ENCODE results near the gene SCN5A. TPM values are rescaled to one million over a fixed set of nuclear protein-coding genes. Genes with fewer than 3 reads are reported as not detected.

The SCN5A gene
- polyA plus RNA-seq, 1 of the 3 experiments (the other 2 are of a cell fraction), result 0.18 TPM

DNA sequence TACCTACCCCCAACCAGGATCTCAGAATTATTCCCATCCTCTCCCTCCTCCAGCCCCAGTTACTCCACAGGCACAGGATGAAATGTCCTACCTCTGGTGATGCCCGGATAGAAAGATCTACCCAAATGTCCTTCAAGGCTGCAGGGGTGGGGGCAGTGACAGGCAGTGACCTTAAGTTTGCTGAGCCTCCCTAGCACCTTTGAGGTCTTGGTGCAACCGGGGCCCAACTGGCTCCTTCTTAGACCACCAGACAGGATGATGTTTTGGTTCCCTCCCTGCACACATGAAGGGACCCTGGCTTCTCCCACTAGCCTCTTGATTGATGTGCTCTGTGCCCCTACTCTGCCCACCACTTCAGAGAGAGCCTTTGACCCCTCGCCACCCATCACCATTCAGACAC is 117.0 kb downstream of the SCN5A start:
- H3K9ac ChIP-seq, result no peak overlapping the region
- no peak overlapping the region for H3K27ac ChIP-seq (ENCODE audit: low read depth in 2 of 2, low read length in 1 of 2)
- no peak for DNase-seq
- H2AFZ ChIP-seq (ENCODE audit: low read depth), result no peak overlapping the region
- H3K9me2 ChIP-seq, result no peaks in the 10 kb centered on the region
- peaks cover 0 to 9% of the 10 kb centered on the region in 2 experiments; a peak in 1 of 4 replicates for H3K4me1 ChIP-seq (ENCODE audit: control insufficient read depth in 1 of 2, insufficient read depth in 2 of 2, low read depth in 1 of 2, low read length in 1 of 2)
- ChIA-PET POLR2A (no interaction called here), CTCF (interaction anchor here (0.7 to 4.3 kb wide), 4 partner anchors 11 to 312 kb away, joined by 3 to 27 read pairs (median 11); no protein-coding TSS in a partner anchor)
- no peaks in the 10 kb centered on the region for H3K9me3 ChIP-seq
- WGBS (ENCODE audit: low lambda C conversion rate), result 86% methylated on average over 3 of the region's 3 CpGs
- no peaks in the 10 kb centered on the region for H3K79me2 ChIP-seq (ENCODE audit: insufficient read depth)
- H3F3A ChIP-seq (replicated peaks; ENCODE audit: insufficient read depth), result no peaks in the 10 kb centered on the region
- H4K20me1 ChIP-seq (ENCODE audit: insufficient read depth), result no peaks in the 10 kb centered on the region
- H3K4me3 ChIP-seq (ENCODE audit: low read depth in 2 of 2, low read length in 1 of 2), result no peak overlapping the region
- no peaks in the 10 kb centered on the region for H3K27me3 ChIP-seq (ENCODE audit: insufficient read depth)
- TF ChIP-seq FOXM1 (IDR thresholded peaks at IDR 0.05; ENCODE audit: low read depth) (no peak), EZH2phosphoT487 (IDR thresholded peaks at IDR 0.05; ENCODE audit: borderline replicate concordance, low read depth) (no peak)
- H3K36me3 ChIP-seq (replicated peaks in 1 of 2; ENCODE audit: control insufficient read depth in 1 of 2, insufficient read depth in 2 of 2, low read length in 1 of 2), result no peaks in the 10 kb centered on the region
- no peak overlapping the region for H3K4me2 ChIP-seq

DNA sequence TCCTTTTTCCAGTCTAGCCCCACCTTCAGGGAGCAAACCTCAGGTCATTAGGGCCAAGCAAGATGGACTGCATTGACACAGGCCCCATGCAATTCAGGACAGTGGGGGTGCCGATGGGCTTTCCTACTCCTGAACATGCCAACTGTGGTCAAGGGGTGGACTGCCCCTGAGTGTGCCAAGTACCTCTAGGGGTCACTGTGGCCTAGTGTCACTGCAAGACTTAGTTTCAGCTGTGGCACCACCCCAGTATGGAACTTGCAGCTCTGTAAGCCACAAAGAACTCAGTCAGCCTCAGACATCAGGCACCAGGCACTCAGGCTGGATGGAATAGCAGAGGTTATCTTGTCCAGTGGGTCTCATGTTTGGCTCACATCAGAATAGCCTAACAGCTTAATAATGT is 121.0 kb downstream of the SCN5A start:
- ChIA-PET CTCF (interaction anchor here (0.6 to 4.3 kb wide), 17 partner anchors 8 to 315 kb away, joined by 3 to 27 read pairs (median 4); partner anchors contain the start of gene SCN5A), POLR2A (no interaction called here)
- no peak overlapping the region for H3K4me3 ChIP-seq (ENCODE audit: low read depth in 2 of 2, low read length in 1 of 2)
- no peaks in the 10 kb centered on the region for H3K79me2 ChIP-seq (ENCODE audit: insufficient read depth)
- no peak overlapping the region for H2AFZ ChIP-seq (ENCODE audit: low read depth)
- peaks cover 16 to 19% of the 10 kb centered on the region in 2 experiments for H3K36me3 ChIP-seq (replicated peaks in 1 of 2; ENCODE audit: control insufficient read depth in 1 of 2, insufficient read depth in 2 of 2, low read length in 1 of 2)
- H3F3A ChIP-seq (replicated peaks; ENCODE audit: insufficient read depth), result no peaks in the 10 kb centered on the region
- H3K9ac ChIP-seq, result no peak overlapping the region
- DNase-seq, result peak; percentile 60
- WGBS (ENCODE audit: low lambda C conversion rate), result 100% methylated on average over 1 of the region's 1 CpG
- no peaks in the 10 kb centered on the region for H4K20me1 ChIP-seq (ENCODE audit: insufficient read depth)
- H3K27me3 ChIP-seq (ENCODE audit: insufficient read depth), result no peaks in the 10 kb centered on the region
- peaks cover 2 to 4% of the 10 kb centered on the region in 2 experiments; a peak in 1 of 4 replicates for H3K4me1 ChIP-seq (ENCODE audit: control insufficient read depth in 1 of 2, insufficient read depth in 2 of 2, low read depth in 1 of 2, low read length in 1 of 2)
- H3K9me3 ChIP-seq, result no peaks in the 10 kb centered on the region
- H3K9me2 ChIP-seq, result no peaks in the 10 kb centered on the region
- H3K27ac ChIP-seq (ENCODE audit: low read depth in 2 of 2, low read length in 1 of 2), result no peak overlapping the region
- no peak overlapping the region for H3K4me2 ChIP-seq
- TF ChIP-seq FOXJ3 (CRISPR knock-in tag; IDR thresholded peaks at IDR 0.05), result no peak
- TF ChIP-seq SIN3A (IDR thresholded peaks at IDR 0.05; ENCODE audit: borderline replicate concordance, low read depth, low read length), result no peak
- no peak for TF ChIP-seq RFX5 (IDR thresholded peaks at IDR 0.05; ENCODE audit: low read length)
- TF ChIP-seq MXI1 (IDR thresholded peaks at IDR 0.05; ENCODE audit: low read depth, low read length), result no peak
- no peak for TF ChIP-seq FOSL2 (IDR thresholded peaks at IDR 0.05; ENCODE audit: borderline replicate concordance, low read depth)
- peak; percentile 40; the same call in 1 of the 2 replicates for TF ChIP-seq SMC3 (IDR thresholded peaks at IDR 0.05; ENCODE audit: low read depth, low read length)
- no peak for TF ChIP-seq RCOR1 (IDR thresholded peaks at IDR 0.05; ENCODE audit: low read length)
- peak; percentile 66 for TF ChIP-seq RAD21 (IDR thresholded peaks at IDR 0.05; ENCODE audit: low read length)

DNA sequence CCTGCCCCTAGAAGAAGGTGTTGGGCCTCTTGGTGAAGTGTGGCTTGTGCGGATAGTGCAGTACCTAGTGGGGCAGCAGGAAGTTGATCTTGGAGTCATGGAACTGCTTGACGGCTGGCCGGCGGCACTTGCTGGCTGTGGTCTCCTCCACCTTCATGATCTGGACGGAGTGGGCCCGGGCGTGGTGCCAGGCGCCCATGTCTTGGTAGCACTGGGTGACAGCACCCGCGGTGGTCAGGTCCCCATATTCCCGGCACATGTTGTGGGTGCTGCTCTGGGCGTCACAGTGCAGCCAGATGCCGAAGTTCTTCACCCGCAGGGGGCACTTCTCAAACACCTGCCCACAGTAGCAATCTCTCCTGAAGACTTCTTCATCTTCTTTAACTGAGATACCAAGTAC is 122.7 kb downstream of the SCN5A start:
- WGBS (ENCODE audit: low lambda C conversion rate), result 100% methylated on average over 6 of the region's 14 CpGs
- TF ChIP-seq MXI1 (IDR thresholded peaks at IDR 0.05; ENCODE audit: low read depth, low read length), result no peak
- TF ChIP-seq, protein P1, sequence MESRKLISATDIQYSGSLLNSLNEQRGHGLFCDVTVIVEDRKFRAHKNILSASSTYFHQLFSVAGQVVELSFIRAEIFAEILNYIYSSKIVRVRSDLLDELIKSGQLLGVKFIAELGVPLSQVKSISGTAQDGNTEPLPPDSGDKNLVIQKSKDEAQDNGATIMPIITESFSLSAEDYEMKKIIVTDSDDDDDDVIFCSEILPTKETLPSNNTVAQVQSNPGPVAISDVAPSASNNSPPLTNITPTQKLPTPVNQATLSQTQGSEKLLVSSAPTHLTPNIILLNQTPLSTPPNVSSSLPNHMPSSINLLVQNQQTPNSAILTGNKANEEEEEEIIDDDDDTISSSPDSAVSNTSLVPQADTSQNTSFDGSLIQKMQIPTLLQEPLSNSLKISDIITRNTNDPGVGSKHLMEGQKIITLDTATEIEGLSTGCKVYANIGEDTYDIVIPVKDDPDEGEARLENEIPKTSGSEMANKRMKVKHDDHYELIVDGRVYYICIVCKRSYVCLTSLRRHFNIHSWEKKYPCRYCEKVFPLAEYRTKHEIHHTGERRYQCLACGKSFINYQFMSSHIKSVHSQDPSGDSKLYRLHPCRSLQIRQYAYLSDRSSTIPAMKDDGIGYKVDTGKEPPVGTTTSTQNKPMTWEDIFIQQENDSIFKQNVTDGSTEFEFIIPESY (IDR thresholded peaks at IDR 0.05; ENCODE audit: borderline replicate concordance, low read depth), result no peak
- no peak for TF ChIP-seq GABPA (IDR thresholded peaks at IDR 0.05; ENCODE audit: low read depth)
- TF ChIP-seq, protein P2, sequence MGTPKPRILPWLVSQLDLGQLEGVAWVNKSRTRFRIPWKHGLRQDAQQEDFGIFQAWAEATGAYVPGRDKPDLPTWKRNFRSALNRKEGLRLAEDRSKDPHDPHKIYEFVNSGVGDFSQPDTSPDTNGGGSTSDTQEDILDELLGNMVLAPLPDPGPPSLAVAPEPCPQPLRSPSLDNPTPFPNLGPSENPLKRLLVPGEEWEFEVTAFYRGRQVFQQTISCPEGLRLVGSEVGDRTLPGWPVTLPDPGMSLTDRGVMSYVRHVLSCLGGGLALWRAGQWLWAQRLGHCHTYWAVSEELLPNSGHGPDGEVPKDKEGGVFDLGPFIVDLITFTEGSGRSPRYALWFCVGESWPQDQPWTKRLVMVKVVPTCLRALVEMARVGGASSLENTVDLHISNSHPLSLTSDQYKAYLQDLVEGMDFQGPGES (IDR thresholded peaks at IDR 0.05; ENCODE audit: low read depth, low read length), result no peak
- TF ChIP-seq, protein P3, sequence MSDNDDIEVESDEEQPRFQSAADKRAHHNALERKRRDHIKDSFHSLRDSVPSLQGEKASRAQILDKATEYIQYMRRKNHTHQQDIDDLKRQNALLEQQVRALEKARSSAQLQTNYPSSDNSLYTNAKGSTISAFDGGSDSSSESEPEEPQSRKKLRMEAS (IDR thresholded peaks at IDR 0.05; ENCODE audit: low read depth), result no peak
- TF ChIP-seq MEF2A (IDR thresholded peaks at IDR 0.05; ENCODE audit: borderline replicate concordance, low read depth), result no peak
- no peak for TF ChIP-seq TCF12 (IDR thresholded peaks at IDR 0.05)
- TF ChIP-seq TAF1 (IDR thresholded peaks at IDR 0.05; ENCODE audit: borderline replicate concordance, low read depth, low read length), result no peak
- TF ChIP-seq FOXJ3 (CRISPR knock-in tag; IDR thresholded peaks at IDR 0.05), result no peak
- no peak for TF ChIP-seq CHD2 (IDR thresholded peaks at IDR 0.05; ENCODE audit: low read length, partially characterized antibody)
- TF ChIP-seq GATA2 (CRISPR knock-in tag; IDR thresholded peaks at IDR 0.05), result no peak
- no peak for TF ChIP-seq SMC3 (IDR thresholded peaks at IDR 0.05; ENCODE audit: low read depth, low read length)

More for the DNA sequence above, 122.7 kb downstream of the SCN5A start:
- Histone ChIP-seq H3K9me2 (no peaks in the 10 kb centered on the region), H2AFZ (ENCODE audit: low read depth) (no peak overlapping the region), H3K79me2 (ENCODE audit: insufficient read depth) (no peaks in the 10 kb centered on the region), H3K4me2 (no peak overlapping the region), H3K27ac (ENCODE audit: low read depth in 2 of 2, low read length in 1 of 2) (no peak overlapping the region), H3K27me3 (ENCODE audit: insufficient read depth) (no peaks in the 10 kb centered on the region), H3K36me3 (replicated peaks in 1 of 2; ENCODE audit: control insufficient read depth in 1 of 2, insufficient read depth in 2 of 2, low read length in 1 of 2) (peaks cover 23 to 27% of the 10 kb centered on the region in 2 experiments), H3F3A (replicated peaks; ENCODE audit: insufficient read depth) (no peaks in the 10 kb centered on the region), H3K9me3 (no peaks in the 10 kb centered on the region), H4K20me1 (ENCODE audit: insufficient read depth) (no peaks in the 10 kb centered on the region), H3K4me1 (ENCODE audit: control insufficient read depth in 1 of 2, insufficient read depth in 2 of 2, low read depth in 1 of 2, low read length in 1 of 2) (peaks cover 0 to 4% of the 10 kb centered on the region in 2 experiments; a peak in 1 of 4 replicates), H3K4me3 (ENCODE audit: low read depth in 2 of 2, low read length in 1 of 2) (no peak overlapping the region), H3K9ac (no peak overlapping the region)
- POLR2A ChIA-PET, result no interaction called here
- CTCF ChIA-PET, result interaction anchor here (0.7 to 13.0 kb wide), 4 partner anchors 124 to 317 kb away, joined by 3 to 556 read pairs (median 7); no protein-coding TSS in a partner anchor
- DNase-seq, result no peak

All from SK-N-SH (cell line).